Activated CD8-positive, alpha-beta memory T cell treated with anti-CD3 and anti-CD28 coated beads for 1 hour (primary cell): ENCODE results near the gene WDR6.
"Not testable (repeated sequence)": the region's sequence is repeated elsewhere in the genome, so short reads cannot be mapped to it uniquely, and the experiment has no call there.

ENCODE experiments used
- DNase-seq, 2 donors: peaks; one replicate each; pipeline ENCODE4 v3.0.0-alpha.2; 2020; ENCODE audit warnings: low read depth in 1 of 2; ENCODE audit errors: extremely low read depth in 1 of 2

Gene WDR6

GRCh38 chr3:48991851-48992545 is 15.2 kb upstream of the WDR6 start:
- no peak for DNase-seq

- no peak for DNase-seq
Observed at GRCh38 chr3:48993834-48994233, 13.4 kb upstream of the WDR6 start.

- DNase-seq, result no peak
Observed at GRCh38 chr3:48996640-48997039, 10.6 kb upstream of the WDR6 start.

- no peak for DNase-seq
Observed at GRCh38 chr3:48997102-48997635, 10.0 kb upstream of the WDR6 start.

GRCh38 chr3:48997714-48998637 is 9.2 kb upstream of the WDR6 start:
- no peak for DNase-seq

GRCh38 chr3:48999085-48999858 is 7.9 kb upstream of the WDR6 start:
- DNase-seq, result no peak

- no peak for DNase-seq
Observed at GRCh38 chr3:49001155-49001554, 6.0 kb upstream of the WDR6 start.

GRCh38 chr3:49004352-49005302 is 2.6 kb upstream of the WDR6 start:
- DNase-seq, result no peak

GRCh38 chr3:49005303-49005680 is 1.9 kb upstream of the WDR6 start:
- DNase-seq, result no peak

- no peak for DNase-seq
Observed at GRCh38 chr3:49005998-49006397, 1.2 kb upstream of the WDR6 start.

- DNase-seq, result no peak
Observed at GRCh38 chr3:49006408-49007067, 653 bp upstream of the WDR6 start.

- peak; percentile 64 to 82 for DNase-seq
Observed at GRCh38 chr3:49007771-49008528, 759 bp downstream of the WDR6 start.

- not testable (repeated sequence) for DNase-seq
Observed at GRCh38 chr3:49008627-49009026, 1.4 kb downstream of the WDR6 start.

- DNase-seq, result no peak
Observed at GRCh38 chr3:49009396-49009795, 2.2 kb downstream of the WDR6 start.

- DNase-seq, result no peak
Observed at GRCh38 chr3:49012441-49013017, 5.3 kb downstream of the WDR6 start.

GRCh38 chr3:49013113-49013737 is 6.0 kb downstream of the WDR6 start:
- no peak for DNase-seq

- DNase-seq, result no peak
Observed at GRCh38 chr3:49013738-49014660, 6.8 kb downstream of the WDR6 start.
